ENCODE measurements around the gene C3. TPM values are rescaled to one million over a fixed set of nuclear protein-coding genes. Genes with fewer than 3 reads are reported as not detected.
A peak's percentile ranks its signal among the peaks of the same experiment; 100 is the strongest.
"Not testable (repeated sequence)": the region's sequence is repeated elsewhere in the genome, so short reads cannot be mapped to it uniquely, and the experiment has no call there.

Gene C3
- total RNA-seq, 1 donor from 2014 or later, result 398 TPM

DNA sequence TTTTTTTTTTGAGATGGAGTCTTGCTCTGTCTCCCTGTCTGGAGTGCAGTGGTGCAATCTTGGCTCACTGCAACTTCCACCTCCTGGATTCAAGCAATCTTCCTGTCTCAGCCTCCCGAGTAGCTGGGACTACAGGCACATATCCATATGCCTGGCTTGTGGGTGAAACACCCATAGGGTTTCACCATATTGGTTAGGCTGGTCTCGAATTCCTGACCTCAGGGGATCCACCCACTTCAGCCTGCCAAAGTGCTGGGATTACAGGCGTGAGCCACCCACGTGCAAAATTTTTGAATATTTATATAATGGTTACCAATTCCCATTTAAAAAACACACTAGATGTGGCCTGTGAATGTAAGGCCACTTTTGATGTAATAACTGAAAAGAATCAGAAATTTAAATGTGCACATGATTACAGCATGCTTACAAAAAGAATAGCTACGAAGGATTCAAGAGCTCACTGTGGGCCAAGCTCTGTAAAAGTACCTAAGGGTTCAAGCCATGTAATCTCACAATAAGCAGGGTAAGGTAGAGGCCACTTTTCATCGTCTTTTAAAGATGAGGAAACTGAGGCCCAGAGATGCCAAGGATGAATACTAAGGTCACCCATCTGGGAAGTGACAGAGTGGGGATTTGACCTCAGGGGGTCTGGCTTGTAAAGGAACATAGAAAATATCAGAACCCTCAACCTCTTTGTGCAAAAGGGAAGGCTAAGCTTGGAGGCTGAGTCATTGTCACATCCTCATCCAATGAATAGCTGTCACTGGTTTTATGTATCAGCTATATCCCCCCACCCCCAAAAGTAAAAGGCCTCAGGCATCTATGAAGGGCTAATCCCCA is 68.3 kb downstream of the C3 start:
- intact Hi-C loops (cut with micrococcal nuclease), result no loop called here
- ATAC-seq, result no peak
- DNase-seq, result no peak

DNA sequence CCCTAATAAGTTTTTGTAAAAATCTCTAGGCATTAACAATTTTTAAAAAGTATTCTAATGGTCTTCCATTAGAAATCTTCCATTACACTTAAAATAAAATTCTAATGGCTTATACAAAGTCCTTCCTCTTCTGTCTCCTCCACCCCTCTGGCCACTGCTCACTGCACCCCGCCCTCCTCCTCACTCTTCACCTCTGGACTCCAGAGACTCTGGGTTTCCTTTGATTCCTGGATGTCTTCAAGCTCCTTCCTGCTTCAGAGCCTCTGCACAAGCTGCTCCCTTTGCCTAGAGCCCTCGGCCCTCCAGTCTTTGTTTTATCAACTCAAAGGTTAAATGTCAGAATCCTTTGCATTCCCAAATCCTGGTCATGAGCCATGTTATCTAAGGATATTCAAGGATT is 71.3 kb downstream of the C3 start:
- no peak for DNase-seq
- no peak for ATAC-seq
- intact Hi-C loops (cut with micrococcal nuclease), result no loop called here

DNA sequence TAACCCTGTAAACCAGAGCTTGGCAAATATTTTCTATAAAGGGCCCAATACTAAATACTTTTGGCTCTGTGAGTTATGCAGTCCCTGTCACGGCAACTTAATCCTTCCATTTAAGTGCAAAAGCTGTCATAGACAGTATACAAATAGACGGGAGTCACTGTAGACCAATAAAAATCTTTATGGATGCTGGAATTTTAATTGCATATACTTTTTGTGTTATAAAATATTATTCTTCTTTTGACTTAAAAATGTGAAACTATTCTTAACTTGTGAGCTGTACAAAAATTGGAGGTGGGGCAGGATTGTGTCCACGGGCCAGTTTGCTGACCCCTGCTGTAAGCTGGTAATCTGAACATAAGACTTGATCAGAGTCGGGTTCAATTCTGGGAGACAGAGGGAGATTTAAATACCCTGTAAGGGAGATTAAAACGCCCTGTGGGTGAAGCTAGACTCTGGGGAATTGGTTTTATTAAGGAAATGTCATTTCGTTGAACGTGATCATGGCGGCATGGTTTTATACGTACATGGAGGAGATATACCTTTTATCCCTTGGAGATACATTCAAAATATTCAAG is 72.2 kb downstream of the C3 start:
- ATAC-seq, result no peak
- intact Hi-C loops (cut with micrococcal nuclease), result no loop called here
- no peak for DNase-seq

DNA sequence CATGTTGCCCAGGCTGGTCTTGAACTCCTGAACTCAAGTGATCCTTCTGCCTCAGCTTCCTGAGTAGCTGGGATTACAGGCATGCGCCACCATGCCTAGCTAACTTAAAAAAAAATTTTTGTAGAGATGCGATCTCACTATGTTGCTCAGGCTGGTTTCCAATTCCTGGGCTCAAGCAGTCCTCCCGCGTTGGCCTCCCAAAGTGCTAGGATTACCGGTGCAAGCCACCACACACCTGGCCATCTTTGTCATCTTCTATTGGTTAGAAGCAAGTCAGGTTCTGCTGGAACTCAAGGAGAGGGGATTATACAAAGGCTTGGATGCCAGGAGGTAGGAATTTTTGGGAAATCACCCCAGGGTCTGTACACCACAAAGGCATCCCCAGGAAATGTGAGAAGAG is 75.7 kb downstream of the C3 start:
- DNase-seq (no peak), ATAC-seq (no peak)
- intact Hi-C loops (cut with micrococcal nuclease), result no loop called here

DNA sequence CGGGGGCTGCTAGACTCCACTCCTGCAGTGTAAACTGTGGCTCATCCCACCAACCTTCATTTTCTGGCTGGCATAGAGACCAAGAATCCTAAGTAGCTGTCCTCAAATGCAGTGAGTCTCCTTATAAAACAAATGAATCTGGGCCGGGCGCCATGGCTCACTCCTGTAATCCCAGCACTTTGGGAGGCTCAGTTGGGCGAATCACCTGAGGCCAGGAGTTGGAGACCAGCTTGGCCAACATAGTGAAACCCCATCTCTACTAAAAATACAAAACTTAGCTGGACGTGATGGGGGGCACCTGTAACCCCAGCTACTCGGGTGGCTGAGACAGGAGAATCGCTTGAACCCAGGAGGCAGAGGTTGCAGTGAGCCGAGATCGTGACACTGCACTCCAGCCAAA is 80.1 kb downstream of the C3 start:
- DNase-seq; intact Hi-C loops (cut with micrococcal nuclease); ATAC-seq: not testable (repeated sequence)

DNA sequence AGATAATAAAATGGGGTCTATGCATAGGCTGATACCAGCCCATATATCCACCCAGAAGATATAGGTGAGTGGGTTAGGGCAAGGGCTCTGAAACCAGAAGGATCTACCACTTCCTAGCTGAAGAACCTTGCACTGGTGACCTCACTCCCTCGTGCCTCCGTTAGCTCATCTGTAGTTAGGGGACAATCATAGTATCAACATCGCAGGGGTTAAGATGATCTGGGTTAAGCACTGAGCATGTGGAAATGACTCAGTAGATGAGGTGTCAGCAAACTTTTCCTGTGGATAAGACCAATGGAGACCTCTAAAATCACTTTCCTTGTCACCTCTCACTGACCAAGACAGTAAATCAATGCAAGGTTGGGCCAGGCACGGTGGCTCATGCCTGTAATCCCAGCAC is 81.0 kb downstream of the C3 start:
- ATAC-seq (no peak), DNase-seq (no peak)
- intact Hi-C loops (cut with micrococcal nuclease), result no loop called here

DNA sequence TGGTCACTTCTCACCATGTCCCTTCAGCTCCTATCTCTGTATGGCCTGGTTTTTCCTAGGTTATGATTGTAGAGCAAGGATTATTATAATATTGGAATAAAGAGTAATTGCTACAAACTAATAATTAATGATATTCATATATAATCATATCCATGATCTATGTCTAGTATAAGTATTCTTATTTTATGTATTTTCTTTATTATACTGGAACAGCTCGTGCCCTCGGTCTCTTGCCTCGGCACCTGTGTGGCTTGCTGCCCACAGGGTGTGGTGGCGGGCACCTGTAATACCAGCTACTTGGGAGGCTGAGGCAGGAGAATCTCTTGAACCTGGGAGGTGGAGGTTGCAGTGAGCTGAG is 87.0 kb downstream of the C3 start:
- ATAC-seq; intact Hi-C loops (cut with micrococcal nuclease); DNase-seq: not testable (repeated sequence)

DNA sequence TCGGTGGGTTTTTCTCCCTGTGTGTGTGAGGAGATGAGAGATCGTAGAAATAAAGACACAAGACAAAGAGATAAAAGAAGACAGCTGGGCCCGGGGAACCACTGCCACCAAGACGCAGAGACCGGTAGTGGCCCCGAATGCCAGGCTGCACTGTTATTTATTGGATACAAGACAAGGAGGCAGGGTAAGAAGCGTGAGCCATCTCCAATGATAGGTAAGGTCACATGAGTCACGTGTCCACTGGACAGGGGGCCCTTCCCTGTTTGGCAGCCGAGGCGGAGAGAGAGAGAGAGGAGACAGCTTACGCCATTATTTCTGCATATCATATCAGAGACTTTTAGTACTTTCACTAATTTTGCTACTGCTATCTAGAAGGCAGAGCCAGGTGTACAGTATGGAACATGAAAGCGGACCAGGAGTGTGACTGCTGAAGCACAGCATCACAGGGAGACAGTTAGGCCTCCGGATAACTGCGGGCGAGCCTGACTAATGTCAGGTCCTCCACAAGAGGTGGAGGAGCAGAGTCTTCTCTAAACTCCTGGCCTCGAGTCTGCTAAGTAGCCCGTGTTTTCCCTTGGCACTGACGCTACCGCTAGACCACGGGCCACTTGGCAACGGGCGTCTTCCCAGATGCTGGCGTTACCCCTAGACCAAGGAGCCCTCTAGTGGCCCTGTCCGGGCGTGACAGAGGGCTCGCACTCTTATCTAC is 87.5 kb downstream of the C3 start:
- ATAC-seq (peak; percentile 57), DNase-seq (peak; percentile 82)
- intact Hi-C loops (cut with micrococcal nuclease), result not testable (repeated sequence)

DNA sequence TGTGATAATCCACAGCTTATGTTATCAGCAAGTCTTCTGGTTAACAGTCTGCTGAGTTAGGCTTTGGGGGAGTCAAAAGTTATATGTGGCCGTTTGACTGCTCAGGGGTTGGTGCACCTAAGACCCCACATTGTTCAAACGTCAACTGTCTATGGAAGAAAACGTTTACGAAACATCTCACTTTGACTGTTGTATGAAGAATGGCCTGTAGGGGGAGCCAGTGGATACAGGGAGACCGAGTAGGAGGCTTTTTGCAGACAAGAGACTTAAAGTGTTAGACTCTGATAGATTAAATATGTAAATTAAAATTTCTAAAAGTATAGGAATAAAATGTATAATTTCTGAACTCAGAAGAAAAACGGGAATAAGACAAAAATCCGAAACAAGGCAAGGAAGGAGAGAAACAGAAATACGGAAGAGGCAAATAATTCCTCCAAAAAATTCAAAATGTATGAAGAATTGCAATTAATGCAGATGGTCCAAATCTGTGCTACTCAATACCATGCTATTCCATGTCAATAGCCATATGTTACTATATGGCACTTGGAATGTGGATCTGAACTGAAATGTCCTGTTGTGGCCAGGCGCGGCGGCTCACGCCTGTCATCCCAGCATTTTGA is 88.3 kb downstream of the C3 start:
- ATAC-seq (peak; percentile 68), DNase-seq (no peak)
- intact Hi-C loops (cut with micrococcal nuclease), result no loop called here

Small RNA genes lying within 50 kb of the gene (microRNA-seq; reads per million reads assigned to microRNA genes)
- not detected for gene MIR6791 (ENCODE audit: borderline number of aligned reads)

Other genes with a start within 250 kb of the C3 start
- 0.87 TPM for gene DENND1C, start 238.9 kb downstream of the C3 start, total RNA-seq
- gene TUBB4A, start 218.3 kb downstream of the C3 start, total RNA-seq, result 2.8 TPM
- gene TNFSF9, start 189.6 kb downstream of the C3 start, total RNA-seq, result 1.0 TPM
- gene CD70, start 129.5 kb downstream of the C3 start, total RNA-seq, result not detected
- 1.5 TPM for gene TNFSF14, start 50.5 kb downstream of the C3 start, total RNA-seq
- gene GPR108, start 16.9 kb upstream of the C3 start, total RNA-seq, result 28.1 TPM
- gene TRIP10, start 19.0 kb upstream of the C3 start, total RNA-seq, result 151 TPM
- gene SH2D3A, start 46.8 kb upstream of the C3 start, total RNA-seq, result 0.15 TPM
- 2.6 TPM for gene VAV1, start 52.1 kb upstream of the C3 start, total RNA-seq
- gene ADGRE1, start 166.9 kb upstream of the C3 start, total RNA-seq, result 0.30 TPM

Data from left ventricle myocardium superior (tissue), 1 donor.